ENCODE data around the gene ST6GAL2. TPM values are rescaled to one million over a fixed set of nuclear protein-coding genes. Genes with fewer than 3 reads are reported as not detected.

The ST6GAL2 gene
- total RNA-seq, 2 experiments from 2014 or later: not detected

DNA sequence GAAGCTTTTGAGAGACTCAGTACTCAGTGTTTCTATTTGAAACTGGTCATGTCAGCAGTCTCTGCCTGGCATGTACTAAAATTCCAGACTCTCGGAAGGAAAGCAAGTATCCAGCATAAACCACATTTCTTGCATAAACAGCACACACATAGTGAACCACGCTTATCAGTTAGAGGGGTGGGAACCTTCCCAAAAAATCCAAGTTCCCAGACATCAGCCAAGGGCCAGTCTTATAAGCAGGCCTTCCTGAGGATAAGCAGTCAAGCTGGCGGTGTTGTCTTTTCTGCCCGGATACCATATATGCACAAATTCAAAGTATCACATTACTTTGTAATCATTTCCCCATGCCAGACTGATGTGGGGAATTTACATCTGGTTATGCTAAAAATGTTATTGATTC lies 73.6 kb downstream of the ST6GAL2 start:
- no peak overlapping the region for H3K4me3 Mint-ChIP-seq
- no peaks in the 10 kb centered on the region for H3K9me3 Mint-ChIP-seq
- H3K36me3 Mint-ChIP-seq: no peaks in the 10 kb centered on the region
- H3K27me3 Mint-ChIP-seq: no peaks in the 10 kb centered on the region
- no peak overlapping the region for H3K27ac Mint-ChIP-seq
- no peak for DNase-seq
- H3K4me1 Mint-ChIP-seq: no peaks in the 10 kb centered on the region

DNA sequence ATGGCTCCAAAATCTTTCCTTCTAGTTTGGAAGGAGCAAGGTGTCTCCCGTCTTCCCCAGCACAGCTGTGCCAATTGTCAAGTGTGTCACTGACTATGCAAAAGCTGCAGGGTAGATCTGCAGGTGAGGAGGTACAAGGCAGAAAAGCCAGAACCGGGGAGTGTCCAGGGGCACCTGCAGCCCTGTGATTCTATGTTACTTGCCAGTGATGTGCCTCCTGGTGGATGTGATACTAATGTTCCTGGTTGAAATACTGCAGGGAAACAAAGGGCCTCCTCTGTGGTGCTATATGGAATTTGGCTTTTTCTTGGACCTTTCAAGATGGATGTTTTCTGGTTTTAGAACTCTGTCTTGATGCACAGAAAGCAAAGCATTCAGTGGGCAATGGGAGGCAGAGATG lies 80.3 kb downstream of the ST6GAL2 start:
- Mint-ChIP-seq H3K27ac (no peak overlapping the region), H3K4me1 (no peaks in the 10 kb centered on the region), H3K27me3 (no peaks in the 10 kb centered on the region), H3K4me3 (no peak overlapping the region), H3K36me3 (no peaks in the 10 kb centered on the region), H3K9me3 (no peaks in the 10 kb centered on the region)
- no peak for DNase-seq

DNA sequence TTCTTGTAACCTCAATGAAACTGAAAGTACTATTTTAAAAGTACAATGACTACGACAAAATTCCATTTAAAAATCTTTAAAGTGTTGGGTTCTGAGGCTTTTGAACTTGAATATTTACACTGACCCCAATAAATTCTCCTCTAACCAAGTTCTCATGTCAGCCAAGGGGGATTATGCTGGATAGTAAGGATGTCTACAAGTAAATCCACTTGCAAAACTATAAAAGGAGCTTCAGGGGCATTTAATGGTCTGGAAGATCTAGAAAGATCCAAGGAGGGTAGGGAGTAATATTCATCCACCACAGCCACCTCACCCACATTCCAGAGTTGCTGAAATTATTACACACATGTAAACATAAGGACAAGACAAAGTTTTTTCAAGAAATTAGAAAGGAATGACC lies 81.8 kb downstream of the ST6GAL2 start:
- Mint-ChIP-seq H3K9me3 (no peaks in the 10 kb centered on the region), H3K4me3 (no peak overlapping the region), H3K36me3 (no peaks in the 10 kb centered on the region), H3K4me1 (no peaks in the 10 kb centered on the region), H3K27ac (no peak overlapping the region), H3K27me3 (no peaks in the 10 kb centered on the region)
- no peak for DNase-seq

- no peaks in the 10 kb centered on the region for H3K9me3 Mint-ChIP-seq
- no peak overlapping the region for H3K27ac Mint-ChIP-seq
- DNase-seq: no peak
- H3K36me3 Mint-ChIP-seq: no peaks in the 10 kb centered on the region
- H3K27me3 Mint-ChIP-seq: no peaks in the 10 kb centered on the region
- no peaks in the 10 kb centered on the region for H3K4me1 Mint-ChIP-seq
- no peak overlapping the region for H3K4me3 Mint-ChIP-seq
These were observed 84.9 kb downstream of the ST6GAL2 start for GRCh38 chr2:106800976-106801655.

DNA sequence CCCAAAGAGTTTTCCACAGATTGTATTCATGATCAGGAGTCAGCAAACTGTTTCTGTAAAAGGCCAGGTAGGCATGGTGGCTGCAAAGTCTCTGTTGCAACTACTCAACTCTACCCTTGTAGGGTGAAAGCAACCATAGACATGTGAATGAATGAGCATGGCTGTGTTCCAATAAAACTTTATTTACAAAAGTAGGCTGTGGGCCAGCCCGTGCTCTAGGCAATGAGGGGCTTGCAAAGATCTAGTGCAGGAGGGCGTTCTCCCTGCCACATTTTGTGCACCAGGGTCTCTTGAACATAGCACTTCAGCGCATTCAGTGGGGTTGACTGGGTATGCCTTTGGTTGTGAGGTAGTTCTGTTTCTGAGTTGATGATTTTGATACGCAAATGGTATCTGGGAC lies 85.8 kb downstream of the ST6GAL2 start:
- Mint-ChIP-seq H3K27me3 (no peaks in the 10 kb centered on the region), H3K36me3 (no peaks in the 10 kb centered on the region), H3K27ac (no peak overlapping the region), H3K4me3 (no peak overlapping the region), H3K4me1 (no peaks in the 10 kb centered on the region), H3K9me3 (no peaks in the 10 kb centered on the region)
- no peak for DNase-seq

DNA sequence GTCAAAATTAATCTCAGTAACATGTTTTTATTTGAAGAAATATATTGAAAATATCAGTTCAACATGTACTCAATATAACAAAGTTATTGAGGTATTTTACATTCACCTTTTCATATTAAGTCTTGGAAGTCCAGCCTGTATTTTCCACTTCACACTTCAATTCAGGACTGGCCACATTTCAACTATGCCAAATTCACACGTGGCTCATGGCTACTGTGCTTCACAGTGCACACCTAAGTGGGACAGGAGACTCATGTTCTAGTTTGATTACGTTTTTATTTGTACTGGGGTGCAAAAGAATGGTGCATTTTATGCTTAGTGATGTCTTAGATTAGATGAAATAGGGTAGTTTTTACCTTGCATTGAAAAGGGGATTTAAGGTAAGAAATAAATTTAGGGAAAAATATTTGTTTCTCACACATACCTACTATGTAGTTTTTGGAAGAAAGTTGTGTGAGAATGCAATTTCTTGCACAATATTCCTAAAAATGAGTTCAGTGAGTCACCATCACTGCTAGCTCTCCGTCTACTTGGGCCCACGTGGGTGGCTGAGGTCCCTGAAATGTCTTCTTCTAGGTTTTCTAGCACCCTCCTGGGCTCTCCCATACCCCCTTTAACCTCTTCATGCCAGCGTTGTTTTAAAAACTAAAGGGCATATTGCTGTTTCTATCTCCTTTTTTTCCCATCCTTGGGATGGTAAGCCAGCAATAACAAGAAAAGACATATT lies 87.0 kb downstream of the ST6GAL2 start:
- H3K4me3 Mint-ChIP-seq: no peak overlapping the region
- H3K27me3 Mint-ChIP-seq: no peaks in the 10 kb centered on the region
- H3K27ac Mint-ChIP-seq: no peak overlapping the region
- no peaks in the 10 kb centered on the region for H3K36me3 Mint-ChIP-seq
- no peaks in the 10 kb centered on the region for H3K9me3 Mint-ChIP-seq
- DNase-seq: no peak
- H3K4me1 Mint-ChIP-seq: no peaks in the 10 kb centered on the region

DNA sequence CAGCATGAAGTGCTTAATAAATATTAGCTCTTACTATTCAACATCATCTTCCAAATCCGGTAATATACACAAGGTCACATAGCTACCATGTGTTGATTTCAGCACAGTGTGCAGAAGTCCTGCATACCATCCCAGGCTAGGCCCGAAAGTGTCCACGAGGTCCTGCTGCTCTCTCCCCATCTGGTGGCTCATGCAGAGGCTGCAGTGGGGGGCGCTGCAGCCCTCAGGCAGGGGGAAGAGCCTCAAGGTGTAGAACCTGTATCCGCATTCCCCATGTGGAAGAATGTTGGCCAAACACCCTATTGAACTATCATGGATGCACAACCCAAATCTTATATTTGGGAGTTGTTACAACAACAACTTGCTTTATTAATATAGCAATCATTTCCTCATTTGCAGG lies 88.5 kb downstream of the ST6GAL2 start:
- Mint-ChIP-seq H3K4me3 (no peak overlapping the region), H3K36me3 (no peaks in the 10 kb centered on the region), H3K9me3 (no peaks in the 10 kb centered on the region), H3K4me1 (no peaks in the 10 kb centered on the region), H3K27ac (no peak overlapping the region), H3K27me3 (no peaks in the 10 kb centered on the region)
- DNase-seq: no peak

- no peaks in the 10 kb centered on the region for H3K36me3 Mint-ChIP-seq
- peaks cover 6% of the 10 kb centered on the region for H3K27me3 Mint-ChIP-seq
- DNase-seq: no peak
- H3K9me3 Mint-ChIP-seq: no peaks in the 10 kb centered on the region
- H3K4me3 Mint-ChIP-seq: no peak overlapping the region
- no peak overlapping the region for H3K27ac Mint-ChIP-seq
- no peaks in the 10 kb centered on the region for H3K4me1 Mint-ChIP-seq
These were observed 93.3 kb downstream of the ST6GAL2 start for GRCh38 chr2:106792671-106793070.

DNA sequence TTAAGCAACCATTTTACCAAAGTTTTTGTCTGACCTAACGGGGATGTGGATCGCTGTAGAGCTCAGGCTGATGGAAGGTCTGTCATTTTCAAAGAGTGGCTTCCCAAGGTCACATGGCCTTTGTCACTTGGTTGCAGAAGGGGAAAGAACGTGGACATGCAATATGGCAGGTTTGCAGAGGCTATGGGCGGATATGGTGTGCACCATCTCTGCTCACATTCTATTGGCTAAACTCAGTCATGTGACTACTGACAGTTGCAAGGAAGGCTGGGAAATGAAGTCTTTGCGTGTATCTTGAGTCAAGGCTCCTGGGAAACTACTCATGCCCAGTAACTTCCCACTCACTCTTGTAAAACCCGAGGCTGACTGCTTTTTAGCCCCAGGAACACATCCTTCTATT lies 96.8 kb downstream of the ST6GAL2 start:
- no peaks in the 10 kb centered on the region for H3K36me3 Mint-ChIP-seq
- H3K9me3 Mint-ChIP-seq: no peaks in the 10 kb centered on the region
- DNase-seq: no peak
- no peak overlapping the region for H3K27ac Mint-ChIP-seq
- H3K27me3 Mint-ChIP-seq: peaks cover 6% of the 10 kb centered on the region
- H3K4me1 Mint-ChIP-seq: no peaks in the 10 kb centered on the region
- H3K4me3 Mint-ChIP-seq: no peak overlapping the region

- H3K9me3 Mint-ChIP-seq: no peaks in the 10 kb centered on the region
- H3K27ac Mint-ChIP-seq: no peak overlapping the region
- no peak overlapping the region for H3K4me3 Mint-ChIP-seq
- peaks cover 3% of the 10 kb centered on the region for H3K27me3 Mint-ChIP-seq
- no peak for DNase-seq
- no peaks in the 10 kb centered on the region for H3K36me3 Mint-ChIP-seq
- H3K4me1 Mint-ChIP-seq: no peaks in the 10 kb centered on the region
These were observed 103.3 kb downstream of the ST6GAL2 start for GRCh38 chr2:106782681-106783080.

DNA sequence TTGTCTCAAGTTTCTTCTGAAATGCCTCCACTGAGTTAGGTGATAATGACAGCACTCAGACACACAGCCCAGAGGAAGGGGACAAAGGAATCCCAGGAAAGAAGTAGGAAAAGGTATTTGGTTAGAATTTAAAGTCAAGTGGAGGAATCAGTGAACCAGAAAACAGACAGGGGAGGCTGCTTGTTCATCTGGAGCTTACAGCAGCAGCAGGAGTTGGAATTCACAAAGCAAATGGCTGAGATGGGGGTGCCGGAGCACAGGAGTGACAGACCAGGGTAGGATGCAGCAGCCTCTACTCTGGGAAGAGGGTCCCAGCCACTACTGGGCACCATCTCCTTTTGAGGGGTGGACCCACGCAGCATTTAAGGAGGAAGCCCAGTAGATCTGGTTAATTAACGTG lies 104.8 kb downstream of the ST6GAL2 start:
- H3K36me3 Mint-ChIP-seq: no peaks in the 10 kb centered on the region
- H3K4me1 Mint-ChIP-seq: no peaks in the 10 kb centered on the region
- DNase-seq: no peak

DNA sequence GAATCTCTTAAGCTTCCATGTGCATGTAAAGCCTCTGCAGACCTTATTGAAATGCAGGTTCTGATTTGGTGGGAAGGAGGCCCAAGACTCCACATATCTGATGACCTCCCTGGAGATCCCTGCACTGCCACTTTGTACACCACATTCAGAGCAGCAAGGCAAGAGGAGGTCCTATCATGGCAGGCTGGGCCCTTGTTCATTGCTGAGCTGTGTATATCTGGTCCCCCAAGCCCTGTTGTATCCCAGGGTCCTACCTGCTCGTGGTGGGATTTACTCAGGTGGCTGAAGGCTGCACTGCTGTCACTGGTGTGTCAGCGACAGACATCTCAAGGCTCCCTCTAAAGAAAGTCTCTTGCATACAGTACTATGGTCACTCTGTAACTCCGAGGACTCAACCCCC lies 114.2 kb downstream of the ST6GAL2 start:
- Mint-ChIP-seq H3K9me3 (no peaks in the 10 kb centered on the region), H3K36me3 (no peaks in the 10 kb centered on the region), H3K4me1 (no peaks in the 10 kb centered on the region)

More for the DNA sequence above, 104.8 kb downstream of the ST6GAL2 start:
- Mint-ChIP-seq H3K27me3 (peaks cover 3% of the 10 kb centered on the region), H3K27ac (no peak overlapping the region), H3K9me3 (no peaks in the 10 kb centered on the region), H3K4me3 (no peak overlapping the region)

GRCh38 chr2:106770986-106771385 lies 115.0 kb downstream of the ST6GAL2 start:
- Mint-ChIP-seq H3K4me3 (no peak overlapping the region), H3K27me3 (peaks cover 4% of the 10 kb centered on the region), H3K36me3 (no peaks in the 10 kb centered on the region), H3K27ac (no peak overlapping the region), H3K4me1 (no peaks in the 10 kb centered on the region), H3K9me3 (no peaks in the 10 kb centered on the region)
- no peak for DNase-seq

More for the DNA sequence above, 114.2 kb downstream of the ST6GAL2 start:
- peaks cover 4% of the 10 kb centered on the region for H3K27me3 Mint-ChIP-seq
- H3K27ac Mint-ChIP-seq: no peak overlapping the region
- H3K4me3 Mint-ChIP-seq: no peak overlapping the region
- DNase-seq: no peak

- no peak overlapping the region for H3K4me3 Mint-ChIP-seq
- H3K9me3 Mint-ChIP-seq: no peaks in the 10 kb centered on the region
- H3K4me1 Mint-ChIP-seq: no peaks in the 10 kb centered on the region
- no peak for DNase-seq
- no peaks in the 10 kb centered on the region for H3K36me3 Mint-ChIP-seq
- no peaks in the 10 kb centered on the region for H3K27me3 Mint-ChIP-seq
- no peak overlapping the region for H3K27ac Mint-ChIP-seq
These were observed 121.4 kb downstream of the ST6GAL2 start for GRCh38 chr2:106764614-106765013.

DNA sequence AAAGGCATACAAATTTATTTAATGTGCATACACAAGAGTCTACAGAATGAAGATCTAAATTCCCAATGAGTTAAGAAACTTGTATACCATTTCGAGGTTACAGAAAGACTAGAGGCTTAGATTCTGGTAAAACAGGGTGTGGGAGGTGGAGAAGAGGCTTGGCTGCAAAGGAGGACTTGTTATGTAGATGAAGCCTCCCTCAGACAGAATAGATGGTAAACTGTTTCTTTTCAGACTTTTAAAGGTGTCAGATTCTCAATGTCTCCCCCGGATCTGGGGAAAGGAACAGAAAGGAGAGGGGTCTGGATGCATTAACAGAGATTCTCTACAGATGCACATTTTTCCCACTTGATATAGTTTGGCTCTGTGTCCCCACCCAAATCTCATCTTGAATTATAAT lies 126.0 kb downstream of the ST6GAL2 start:
- Mint-ChIP-seq H3K27ac (no peak overlapping the region), H3K9me3 (no peaks in the 10 kb centered on the region), H3K4me1 (no peaks in the 10 kb centered on the region), H3K36me3 (no peaks in the 10 kb centered on the region), H3K27me3 (peaks cover 5% of the 10 kb centered on the region), H3K4me3 (no peak overlapping the region)
- no peak for DNase-seq

DNA sequence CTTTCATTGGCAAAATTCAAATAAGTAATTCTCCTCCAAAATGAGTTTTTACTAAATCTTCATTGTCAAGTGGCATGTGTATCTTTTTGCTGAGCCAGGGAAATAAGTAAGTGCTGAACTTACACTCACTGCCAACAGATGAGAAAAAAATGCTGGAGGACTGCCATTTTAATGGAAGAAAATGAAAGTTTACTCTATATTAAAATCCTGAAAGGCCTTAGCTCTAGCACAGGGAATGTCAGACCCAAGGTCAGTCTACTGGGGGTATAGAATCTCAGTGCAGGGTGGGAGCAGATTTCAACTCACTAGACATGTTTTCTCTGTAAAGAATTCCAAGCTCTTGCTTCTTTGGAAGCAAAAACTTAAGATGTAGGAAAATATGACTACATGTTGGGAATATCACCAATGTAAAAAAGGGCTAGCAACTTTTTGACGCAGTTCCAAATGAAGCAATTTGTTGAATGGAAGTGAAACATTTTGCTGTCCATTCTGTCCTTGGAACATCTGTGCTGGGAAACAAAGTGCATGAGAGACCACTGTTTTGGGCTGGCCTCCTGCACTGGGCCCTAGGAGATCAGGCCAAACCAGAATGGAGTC lies 127.0 kb downstream of the ST6GAL2 start:
- peaks cover 5% of the 10 kb centered on the region for H3K27me3 Mint-ChIP-seq
- no peak overlapping the region for H3K27ac Mint-ChIP-seq
- H3K4me1 Mint-ChIP-seq: no peaks in the 10 kb centered on the region
- H3K4me3 Mint-ChIP-seq: no peak overlapping the region
- DNase-seq: no peak
- no peaks in the 10 kb centered on the region for H3K36me3 Mint-ChIP-seq
- no peaks in the 10 kb centered on the region for H3K9me3 Mint-ChIP-seq
